Kidney (tissue), 14 donors: ENCODE measurements around the gene WDFY4. TPM values are rescaled to one million over a fixed set of nuclear protein-coding genes. Genes with fewer than 3 reads are reported as not detected.

Experiments used
- DNase-seq, 5 donors: peaks; one replicate each; pipeline ENCODE4 v3.0.0-alpha.2; 2013 to 2020
- FAIRE-seq: peaks from 2 replicates; lab custom pipeline; 2012; peaks lifted over from hg19 to GRCh38; lab: Jason Lieb, UNC
- H3K27ac ChIP-seq, 2 donors: one replicate each; pipeline ENCODE4 v1.7.0; 2013; ENCODE audit warnings: low read depth in 2 of 2, low read length in 2 of 2, inconsistent platforms in 1 of 2
- H3K27me3 ChIP-seq: one replicate; pipeline ENCODE4 v1.7.1; 2013; ENCODE audit warnings: low read length, inconsistent platforms; ENCODE audit not compliant: control insufficient read depth, insufficient read depth
- H3K36me3 ChIP-seq, 3 donors: one replicate each; pipeline versions ENCODE4 v1.7.0 to v1.7.1; 2013; ENCODE audit warnings: low read length in 3 of 3, control low read depth in 1 of 3, inconsistent platforms in 1 of 3; ENCODE audit not compliant: insufficient read depth in 3 of 3, control insufficient read depth in 2 of 3
- H3K4me1 ChIP-seq, 3 donors: one replicate each; pipeline versions ENCODE4 v1.7.0 to v1.7.1; 2013; ENCODE audit warnings: low read length in 3 of 3, inconsistent platforms in 1 of 3, low read depth in 1 of 3; ENCODE audit not compliant: control insufficient read depth in 2 of 3, insufficient read depth in 2 of 3
- H3K4me3 ChIP-seq, 3 donors: one replicate each; pipeline versions ENCODE4 v1.7.0 to v1.8.1; 2013; ENCODE audit warnings: low read length in 3 of 3, control low read depth in 1 of 3, inconsistent platforms in 1 of 3
- H3K9ac ChIP-seq, 3 donors: one replicate each; pipeline versions ENCODE4 v1.7.0 to v1.7.1; 2013; ENCODE audit warnings: low read length in 3 of 3, control low read depth in 1 of 3, inconsistent platforms in 1 of 3
- H3K9me3 ChIP-seq, 3 donors: one replicate each; pipeline versions ENCODE4 v1.7.0 to v1.7.1; 2013; ENCODE audit warnings: low read length in 3 of 3, control low read depth in 1 of 3, inconsistent platforms in 1 of 3; ENCODE audit not compliant: control insufficient read depth in 2 of 3, insufficient read depth in 1 of 3
- intact Hi-C: fragments of 100-400 bp; cut with DNase I; formaldehyde crosslinking; loops from one replicate; pipeline ENCODE4 v1.11.1; 2022
- polyA plus RNA-seq: library from polyadenylated mRNA; stranded (reverse); fragments of 350-450 nt; fragmentation: Illumina TruSeq; extraction: RNeasy Lipid Tissue Mini Kit (QIAGEN cat#74804); gene quantifications from one replicate; pipeline ENCODE4 v1.2.3, GENCODE V29; 2014; ENCODE audit warnings: low read depth, low replicate concordance; ENCODE audit not compliant: insufficient read depth
- total RNA-seq: library from RNA; stranded (reverse); fragmentation: NEBNext Ultra II Directional; extraction: Animal tissue kit (Norgen Biotek cat#: 25700); gene quantifications from one replicate; pipeline ENCODE4 v1.2.1, GENCODE V29; 2021
- TF ChIP-seq, protein P1 (sequence below): IDR thresholded peaks from 3 replicates; pipeline ENCODE4 v1.5.1; 2012; ENCODE audit warnings: mild to moderate bottlenecking, moderate library complexity, borderline replicate concordance; ENCODE audit not compliant: insufficient read depth; ENCODE audit errors: extremely low read depth
- donor health status: control.
- donor health status: control.
- donor health status: control.
- donor health status: control.
- donor health status: control.
- donor health status: DM: yes; HTN: yes; CAD: no.
- donor health status: Normal renal cell carcinoma (clear cell type).

WDFY4 gene
- total and polyA plus RNA-seq, 2 donors from 2014 or later, result 1.7 to 13.3 TPM

DNA sequence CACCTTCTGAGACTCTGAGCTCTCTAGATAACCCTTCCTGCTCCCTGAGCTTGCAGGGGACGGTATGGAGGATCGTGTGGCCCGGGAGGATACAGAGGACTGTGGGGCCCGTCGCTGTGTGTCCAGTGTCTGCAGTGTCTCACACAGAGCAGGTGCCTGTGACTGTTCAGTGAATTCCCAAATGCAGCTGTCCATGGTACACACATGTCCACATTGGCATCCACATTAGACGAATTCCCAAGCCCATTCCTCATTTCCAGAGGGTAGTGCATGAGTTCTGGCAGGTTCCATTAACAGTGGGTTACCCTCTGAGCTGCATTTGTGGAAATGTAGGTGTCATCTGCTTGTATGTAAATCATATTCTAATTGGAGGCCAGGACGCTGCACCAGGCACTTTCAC lies 39.5 kb downstream of the WDFY4 start:
- DNase-seq, result peak in 1 of 5 donors; percentile 32
- intact Hi-C loops, result no loop called here
- no peaks in the 10 kb centered on the region for H3K9me3 ChIP-seq
- peaks cover 0 to 11% (median 7%) of the 10 kb centered on the region in 3 donors for H3K4me1 ChIP-seq
- no peaks in the 10 kb centered on the region for H3K36me3 ChIP-seq
- no peak overlapping the region for H3K4me3 ChIP-seq
- FAIRE-seq, result no peak
- TF ChIP-seq, protein P1, sequence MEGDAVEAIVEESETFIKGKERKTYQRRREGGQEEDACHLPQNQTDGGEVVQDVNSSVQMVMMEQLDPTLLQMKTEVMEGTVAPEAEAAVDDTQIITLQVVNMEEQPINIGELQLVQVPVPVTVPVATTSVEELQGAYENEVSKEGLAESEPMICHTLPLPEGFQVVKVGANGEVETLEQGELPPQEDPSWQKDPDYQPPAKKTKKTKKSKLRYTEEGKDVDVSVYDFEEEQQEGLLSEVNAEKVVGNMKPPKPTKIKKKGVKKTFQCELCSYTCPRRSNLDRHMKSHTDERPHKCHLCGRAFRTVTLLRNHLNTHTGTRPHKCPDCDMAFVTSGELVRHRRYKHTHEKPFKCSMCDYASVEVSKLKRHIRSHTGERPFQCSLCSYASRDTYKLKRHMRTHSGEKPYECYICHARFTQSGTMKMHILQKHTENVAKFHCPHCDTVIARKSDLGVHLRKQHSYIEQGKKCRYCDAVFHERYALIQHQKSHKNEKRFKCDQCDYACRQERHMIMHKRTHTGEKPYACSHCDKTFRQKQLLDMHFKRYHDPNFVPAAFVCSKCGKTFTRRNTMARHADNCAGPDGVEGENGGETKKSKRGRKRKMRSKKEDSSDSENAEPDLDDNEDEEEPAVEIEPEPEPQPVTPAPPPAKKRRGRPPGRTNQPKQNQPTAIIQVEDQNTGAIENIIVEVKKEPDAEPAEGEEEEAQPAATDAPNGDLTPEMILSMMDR, result no peak
- no peak overlapping the region for H3K9ac ChIP-seq
- no peaks in the 10 kb centered on the region for H3K27me3 ChIP-seq
- no peak overlapping the region for H3K27ac ChIP-seq

- DNase-seq, result no peak
- no peaks in the 10 kb centered on the region for H3K36me3 ChIP-seq
- no peaks in the 10 kb centered on the region for H3K27me3 ChIP-seq
- no peak overlapping the region for H3K9ac ChIP-seq
- intact Hi-C loops, result no loop called here
- FAIRE-seq, result no peak
- no peaks in the 10 kb centered on the region for H3K9me3 ChIP-seq
- H3K4me1 ChIP-seq, result peaks cover 0 to 8% (median 7%) of the 10 kb centered on the region in 3 donors
- H3K4me3 ChIP-seq, result no peak overlapping the region
- TF ChIP-seq, protein P1, result no peak
- no peak overlapping the region for H3K27ac ChIP-seq
Measured at GRCh38 chr10:48725708-48726107, 41.0 kb downstream of the WDFY4 start.

- intact Hi-C loops, result no loop called here
- no peak overlapping the region for H3K4me3 ChIP-seq
- DNase-seq, result no peak
- FAIRE-seq, result no peak
- H3K4me1 ChIP-seq, result no peaks in the 10 kb centered on the region
- H3K27ac ChIP-seq, result no peak overlapping the region
- H3K9me3 ChIP-seq, result no peaks in the 10 kb centered on the region
- no peak overlapping the region for H3K9ac ChIP-seq
- H3K27me3 ChIP-seq, result no peaks in the 10 kb centered on the region
- TF ChIP-seq, protein P1, result no peak
- no peaks in the 10 kb centered on the region for H3K36me3 ChIP-seq
Measured at GRCh38 chr10:48727866-48728265, 43.2 kb downstream of the WDFY4 start.

- intact Hi-C loops, result no loop called here
- no peaks in the 10 kb centered on the region for H3K27me3 ChIP-seq
- H3K9me3 ChIP-seq, result no peaks in the 10 kb centered on the region
- H3K4me3 ChIP-seq, result no peak overlapping the region
- H3K36me3 ChIP-seq, result no peaks in the 10 kb centered on the region
- H3K4me1 ChIP-seq, result no peaks in the 10 kb centered on the region
- no peak overlapping the region for H3K9ac ChIP-seq
- no peak for FAIRE-seq
- no peak overlapping the region for H3K27ac ChIP-seq
- TF ChIP-seq, protein P1, result no peak
- no peak for DNase-seq
Measured at GRCh38 chr10:48729222-48729621, 44.5 kb downstream of the WDFY4 start.
